K562 (cell line): ENCODE data around the gene ADORA2A.

ENCODE experiments used
- CEBPZ ChIP-seq: fragments of 150-350 bp; IDR thresholded peaks from 2 replicates; pipeline ENCODE4 v1.6.1; 2014; ENCODE audit warnings: low read depth, mild to moderate bottlenecking, low read length, borderline replicate concordance
- CTCF ChIP-seq, 3 experiments: IDR thresholded peaks in 2 of 3; conservative IDR thresholded peaks in 1 of 3; 2 replicates each; pipeline ENCODE4 v1.5.1; 2011 to 2012; ENCODE audit warnings: low read length in 3 of 3, mild to moderate bottlenecking in 3 of 3, control low read depth in 2 of 3, improper control_type of control experiment in 1 of 3, inconsistent platforms in 1 of 3, low read depth in 1 of 3, mixed read lengths in 1 of 3, moderate library complexity in 1 of 3; ENCODE audit not compliant: insufficient read depth in 2 of 3
- ETV6 ChIP-seq, 3 experiments: fragments of 150-350 bp in 1 of 3; sonication (generic) in 1 of 3; formaldehyde crosslinking in 1 of 3; IDR thresholded peaks; 2 replicates each; pipeline versions ENCODE4 v1.6.1 to v1.8.0; 2014 to 2022; ENCODE audit warnings: borderline replicate concordance in 2 of 3, low read depth in 2 of 3, antibody characterized with exemption in 1 of 3, low read length in 1 of 3, mild to moderate bottlenecking in 1 of 3, missing genetic modification reagents in 1 of 3
- JUN ChIP-seq, 2 experiments: sonication (generic) in 1 of 2; formaldehyde crosslinking in 1 of 2; IDR thresholded peaks; 2 replicates each; pipeline versions ENCODE4 v1.6.1 to v1.8.0; 2012 to 2022; ENCODE audit warnings: borderline replicate concordance in 2 of 2, mild to moderate bottlenecking in 2 of 2, improper control_type of control experiment in 1 of 2, low read depth in 1 of 2, low read length in 1 of 2, missing genetic modification reagents in 1 of 2
- KDM4B ChIP-seq, 2 experiments: fragments of 450-650 bp in 1 of 2; sonication (generic) in 1 of 2; IDR thresholded peaks; 2 replicates each; pipeline ENCODE4 v1.6.1; 2016 to 2017; ENCODE audit warnings: borderline replicate concordance in 2 of 2, antibody characterized with exemption in 1 of 2, low read depth in 1 of 2, mild to moderate bottlenecking in 1 of 2
- MAZ ChIP-seq, 2 experiments: fragments of 450-650 bp in 1 of 2; sonication (generic) in 1 of 2; formaldehyde crosslinking; IDR thresholded peaks in 1 of 2; conservative IDR thresholded peaks in 1 of 2; 2 replicates each; pipeline versions ENCODE4 v1.4.0 to v1.5.0; 2020; ENCODE audit warnings: mild to moderate bottlenecking in 1 of 2, missing genetic modification reagents in 1 of 2
- MCM5 ChIP-seq: fragments of 450-650 bp; IDR thresholded peaks from 2 replicates; pipeline ENCODE4 v1.6.1; 2016; ENCODE audit warnings: low read depth
- NFE2 ChIP-seq: IDR thresholded peaks from 2 replicates; pipeline ENCODE4 v1.6.1; 2014; ENCODE audit warnings: antibody characterized with exemption, low read depth
- NR2F6 ChIP-seq: fragments of 450-650 bp; formaldehyde crosslinking; IDR thresholded peaks from 2 replicates; pipeline ENCODE4 v1.4.0; 2020; ENCODE audit warnings: mild to moderate bottlenecking
- ZNF253 ChIP-seq: fragments of 250-450 bp; sonication (Bioruptor Pico); conservative IDR thresholded peaks from 2 replicates; pipeline ENCODE4 v1.6.1; 2021; ENCODE audit warnings: mild to moderate bottlenecking
- TF ChIP-seq, protein P1 (sequence below): fragments of 250-450 bp; sonication (Bioruptor Pico); IDR thresholded peaks from 2 replicates; pipeline ENCODE4 v1.4.0; 2020

DNA sequence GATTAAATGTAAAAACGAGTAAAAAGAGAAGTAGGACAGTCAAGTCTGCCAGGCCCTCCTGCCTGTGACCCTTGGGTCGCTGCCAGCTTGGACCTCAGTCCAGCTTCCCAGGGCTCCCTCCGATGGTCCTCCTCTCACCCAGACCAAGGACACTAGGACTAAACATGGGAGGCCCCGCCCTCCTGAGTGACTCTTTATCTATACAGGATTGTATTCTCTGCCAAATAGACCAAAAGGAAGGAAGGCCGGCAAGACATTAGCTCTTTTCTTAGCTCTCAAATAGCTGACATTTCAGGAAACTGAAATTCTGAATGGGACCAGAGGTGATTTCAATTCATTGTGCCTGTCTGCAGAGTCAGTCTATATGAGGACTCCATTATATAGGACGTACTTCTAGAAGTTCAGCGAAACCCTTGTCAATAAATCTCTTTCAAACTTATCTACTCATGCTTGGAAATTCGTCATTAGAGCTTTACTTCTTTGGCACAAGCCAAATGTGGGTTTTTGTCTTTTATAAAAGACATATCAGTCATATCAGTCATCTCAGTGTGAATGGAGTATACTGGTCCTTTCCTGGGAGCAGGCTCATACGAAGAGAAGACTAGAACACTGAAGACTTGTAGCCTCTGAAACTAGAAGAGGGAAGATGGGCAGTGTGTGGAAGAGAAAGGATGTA is 28.5 kb downstream of the ADORA2A start:
- TF ChIP-seq NR2F6 (CRISPR knock-in tag) (no peak), NFE2 (no peak), JUN (IDR thresholded peaks at IDR 0.05; ENCODE audit: borderline replicate concordance, low read depth, low read length) (no peak), JUN (CRISPR knock-in tag; IDR thresholded peaks at IDR 0.05; ENCODE audit: borderline replicate concordance) (no peak), MAZ (CRISPR knock-in tag; conservative IDR thresholded peaks at IDR 0.05 in 1 of 2, IDR thresholded peaks at IDR 0.05 in 1 of 2) (no peak), KDM4B (IDR thresholded peaks at IDR 0.05; ENCODE audit: borderline replicate concordance in 2 of 2, low read depth in 1 of 2) (no peak), MCM5 (no peak), CEBPZ (no peak), ZNF253 (CRISPR knock-in tag) (no peak), ETV6 (IDR thresholded peaks at IDR 0.05; ENCODE audit: borderline replicate concordance in 1 of 2, low read depth in 2 of 2, low read length in 1 of 2) (no peak), ETV6 (CRISPR knock-in tag; IDR thresholded peaks at IDR 0.05; ENCODE audit: borderline replicate concordance) (no peak), CTCF (IDR thresholded peaks at IDR 0.05 in 2 of 3, conservative IDR thresholded peaks at IDR 0.05 in 1 of 3; ENCODE audit: insufficient read depth in 2 of 3, low read depth in 1 of 3, low read length in 3 of 3) (no peak)
- TF ChIP-seq, protein P1, sequence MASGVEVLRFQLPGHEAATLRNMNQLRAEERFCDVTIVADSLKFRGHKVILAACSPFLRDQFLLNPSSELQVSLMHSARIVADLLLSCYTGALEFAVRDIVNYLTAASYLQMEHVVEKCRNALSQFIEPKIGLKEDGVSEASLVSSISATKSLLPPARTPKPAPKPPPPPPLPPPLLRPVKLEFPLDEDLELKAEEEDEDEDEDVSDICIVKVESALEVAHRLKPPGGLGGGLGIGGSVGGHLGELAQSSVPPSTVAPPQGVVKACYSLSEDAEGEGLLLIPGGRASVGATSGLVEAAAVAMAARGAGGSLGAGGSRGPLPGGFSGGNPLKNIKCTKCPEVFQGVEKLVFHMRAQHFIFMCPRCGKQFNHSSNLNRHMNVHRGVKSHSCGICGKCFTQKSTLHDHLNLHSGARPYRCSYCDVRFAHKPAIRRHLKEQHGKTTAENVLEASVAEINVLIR (CRISPR knock-in tag), result no peak
